SK-N-SH treated with all-trans-retinoic acid at 6 μM for 48 hours (cell line): ENCODE measurements around the gene WDR54.

Experiments used
- ATAC-seq: fragments of 200-7000 bp; cut with Tn5 transposase; 3 replicates; pipeline ENCODE4 v1.9.1; 2020; ENCODE audit warnings: mild to moderate bottlenecking, moderate library complexity
- ARNTL ChIP-seq: fragments of 450-650 bp; formaldehyde crosslinking; IDR thresholded peaks from 2 replicates; pipeline ENCODE4 v1.5.0; 2020; ENCODE audit warnings: low read depth, mild to moderate bottlenecking, moderate library complexity, borderline replicate concordance
- BACH2 ChIP-seq: fragments of 250-450 bp; sonication (Bioruptor Pico); IDR thresholded peaks from 2 replicates; pipeline ENCODE4 v1.9.0; 2021; ENCODE audit warnings: mild to moderate bottlenecking, borderline replicate concordance
- CSDC2 ChIP-seq: fragments of 250-450 bp; sonication (Bioruptor Pico); IDR thresholded peaks from 2 replicates; pipeline ENCODE4 v1.5.0; 2020; ENCODE audit warnings: mild to moderate bottlenecking, moderate library complexity
- ESRRG ChIP-seq: fragments of 250-450 bp; sonication (Bioruptor Pico); IDR thresholded peaks from 2 replicates; pipeline ENCODE4 v1.6.1; 2021; ENCODE audit warnings: mild to moderate bottlenecking
- ISL1 ChIP-seq: fragments of 250-450 bp; sonication (Bioruptor Pico); IDR thresholded peaks from 2 replicates; pipeline ENCODE4 v2.1.2; 2022; ENCODE audit warnings: mild to moderate bottlenecking, moderate library complexity
- OSR1 ChIP-seq: fragments of 250-450 bp; sonication (Bioruptor Pico); IDR thresholded peaks from 2 replicates; pipeline ENCODE4 v1.8.0; 2022; ENCODE audit warnings: moderate library complexity, mild to moderate bottlenecking, inconsistent platforms
- PATZ1 ChIP-seq: fragments of 250-450 bp; sonication (Bioruptor Pico); IDR thresholded peaks from 2 replicates; pipeline ENCODE4 v1.8.0; 2020; ENCODE audit warnings: mild to moderate bottlenecking, moderate library complexity, borderline replicate concordance
- PPARA ChIP-seq: fragments of 250-450 bp; sonication (Bioruptor Pico); IDR thresholded peaks from 2 replicates; pipeline ENCODE4 v1.5.0; 2020; ENCODE audit warnings: mild to moderate bottlenecking, borderline replicate concordance
- RARB ChIP-seq: fragments of 250-450 bp; sonication (Bioruptor Pico); IDR thresholded peaks from 2 replicates; pipeline ENCODE4 v1.8.0; 2021; ENCODE audit warnings: mild to moderate bottlenecking, moderate library complexity
- TCF4 ChIP-seq: fragments of 250-450 bp; sonication (Bioruptor Pico); IDR thresholded peaks from 2 replicates; pipeline ENCODE4 v1.8.0; 2021; ENCODE audit warnings: mild to moderate bottlenecking, moderate library complexity, borderline replicate concordance
- TOX ChIP-seq: fragments of 250-450 bp; sonication (Bioruptor Pico); IDR thresholded peaks from 2 replicates; pipeline ENCODE4 v1.8.0; 2021; ENCODE audit warnings: mild to moderate bottlenecking, moderate library complexity, borderline replicate concordance
- ZFP30 ChIP-seq: fragments of 450-650 bp; formaldehyde crosslinking; IDR thresholded peaks from 2 replicates; pipeline ENCODE4 v1.5.0; 2022; ENCODE audit warnings: mild to moderate bottlenecking, moderate library complexity
- ZNF565 ChIP-seq: fragments of 450-650 bp; formaldehyde crosslinking; conservative IDR thresholded peaks from 2 replicates; pipeline ENCODE4 v1.5.0; 2020; ENCODE audit warnings: low read depth, mild to moderate bottlenecking, moderate library complexity
- ZNF70 ChIP-seq: fragments of 450-650 bp; formaldehyde crosslinking; IDR thresholded peaks from 2 replicates; pipeline ENCODE4 v1.5.0; 2020; ENCODE audit warnings: mild to moderate bottlenecking, moderate library complexity
- TF ChIP-seq, protein P1 (sequence below): fragments of 250-450 bp; sonication (Bioruptor Pico); IDR thresholded peaks from 2 replicates; pipeline ENCODE4 v1.5.0; 2020; ENCODE audit warnings: mild to moderate bottlenecking, moderate library complexity
- TF ChIP-seq, protein P2 (sequence below): fragments of 250-450 bp; sonication (Bioruptor Pico); IDR thresholded peaks from 2 replicates; pipeline ENCODE4 v1.5.1; 2021; ENCODE audit warnings: mild to moderate bottlenecking, moderate library complexity
- TF ChIP-seq, protein P3 (sequence below): fragments of 250-450 bp; sonication (Bioruptor Pico); IDR thresholded peaks from 2 replicates; pipeline ENCODE4 v1.5.1; 2020; ENCODE audit warnings: low read depth, mild to moderate bottlenecking, moderate library complexity
- TF ChIP-seq, protein P4 (sequence below): fragments of 250-450 bp; sonication (Bioruptor Pico); IDR thresholded peaks from 2 replicates; pipeline ENCODE4 v1.8.0; 2021; ENCODE audit warnings: low read depth, mild to moderate bottlenecking, moderate library complexity, borderline replicate concordance

The WDR54 gene

GRCh38 chr2:74413001-74413698 lies 8.4 kb upstream of the WDR54 start:
- ATAC-seq: no peak
- TF ChIP-seq ISL1 (CRISPR knock-in tag) (no peak), PATZ1 (CRISPR knock-in tag) (no peak), TOX (no peak), ARNTL (CRISPR knock-in tag) (no peak), ZFP30 (CRISPR knock-in tag) (no peak), BACH2 (CRISPR knock-in tag) (no peak), ESRRG (CRISPR knock-in tag) (no peak), ZNF565 (no peak), PPARA (CRISPR knock-in tag) (no peak), RARB (CRISPR knock-in tag) (no peak)
- TF ChIP-seq, protein P1, sequence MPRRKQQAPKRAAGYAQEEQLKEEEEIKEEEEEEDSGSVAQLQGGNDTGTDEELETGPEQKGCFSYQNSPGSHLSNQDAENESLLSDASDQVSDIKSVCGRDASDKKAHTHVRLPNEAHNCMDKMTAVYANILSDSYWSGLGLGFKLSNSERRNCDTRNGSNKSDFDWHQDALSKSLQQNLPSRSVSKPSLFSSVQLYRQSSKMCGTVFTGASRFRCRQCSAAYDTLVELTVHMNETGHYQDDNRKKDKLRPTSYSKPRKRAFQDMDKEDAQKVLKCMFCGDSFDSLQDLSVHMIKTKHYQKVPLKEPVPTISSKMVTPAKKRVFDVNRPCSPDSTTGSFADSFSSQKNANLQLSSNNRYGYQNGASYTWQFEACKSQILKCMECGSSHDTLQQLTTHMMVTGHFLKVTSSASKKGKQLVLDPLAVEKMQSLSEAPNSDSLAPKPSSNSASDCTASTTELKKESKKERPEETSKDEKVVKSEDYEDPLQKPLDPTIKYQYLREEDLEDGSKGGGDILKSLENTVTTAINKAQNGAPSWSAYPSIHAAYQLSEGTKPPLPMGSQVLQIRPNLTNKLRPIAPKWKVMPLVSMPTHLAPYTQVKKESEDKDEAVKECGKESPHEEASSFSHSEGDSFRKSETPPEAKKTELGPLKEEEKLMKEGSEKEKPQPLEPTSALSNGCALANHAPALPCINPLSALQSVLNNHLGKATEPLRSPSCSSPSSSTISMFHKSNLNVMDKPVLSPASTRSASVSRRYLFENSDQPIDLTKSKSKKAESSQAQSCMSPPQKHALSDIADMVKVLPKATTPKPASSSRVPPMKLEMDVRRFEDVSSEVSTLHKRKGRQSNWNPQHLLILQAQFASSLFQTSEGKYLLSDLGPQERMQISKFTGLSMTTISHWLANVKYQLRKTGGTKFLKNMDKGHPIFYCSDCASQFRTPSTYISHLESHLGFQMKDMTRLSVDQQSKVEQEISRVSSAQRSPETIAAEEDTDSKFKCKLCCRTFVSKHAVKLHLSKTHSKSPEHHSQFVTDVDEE (CRISPR knock-in tag): no peak
- TF ChIP-seq, protein P2, sequence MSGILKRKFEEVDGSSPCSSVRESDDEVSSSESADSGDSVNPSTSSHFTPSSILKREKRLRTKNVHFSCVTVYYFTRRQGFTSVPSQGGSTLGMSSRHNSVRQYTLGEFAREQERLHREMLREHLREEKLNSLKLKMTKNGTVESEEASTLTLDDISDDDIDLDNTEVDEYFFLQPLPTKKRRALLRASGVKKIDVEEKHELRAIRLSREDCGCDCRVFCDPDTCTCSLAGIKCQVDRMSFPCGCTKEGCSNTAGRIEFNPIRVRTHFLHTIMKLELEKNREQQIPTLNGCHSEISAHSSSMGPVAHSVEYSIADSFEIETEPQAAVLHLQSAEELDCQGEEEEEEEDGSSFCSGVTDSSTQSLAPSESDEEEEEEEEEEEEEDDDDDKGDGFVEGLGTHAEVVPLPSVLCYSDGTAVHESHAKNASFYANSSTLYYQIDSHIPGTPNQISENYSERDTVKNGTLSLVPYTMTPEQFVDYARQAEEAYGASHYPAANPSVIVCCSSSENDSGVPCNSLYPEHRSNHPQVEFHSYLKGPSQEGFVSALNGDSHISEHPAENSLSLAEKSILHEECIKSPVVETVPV (CRISPR knock-in tag): no peak
- TF ChIP-seq, protein P3, sequence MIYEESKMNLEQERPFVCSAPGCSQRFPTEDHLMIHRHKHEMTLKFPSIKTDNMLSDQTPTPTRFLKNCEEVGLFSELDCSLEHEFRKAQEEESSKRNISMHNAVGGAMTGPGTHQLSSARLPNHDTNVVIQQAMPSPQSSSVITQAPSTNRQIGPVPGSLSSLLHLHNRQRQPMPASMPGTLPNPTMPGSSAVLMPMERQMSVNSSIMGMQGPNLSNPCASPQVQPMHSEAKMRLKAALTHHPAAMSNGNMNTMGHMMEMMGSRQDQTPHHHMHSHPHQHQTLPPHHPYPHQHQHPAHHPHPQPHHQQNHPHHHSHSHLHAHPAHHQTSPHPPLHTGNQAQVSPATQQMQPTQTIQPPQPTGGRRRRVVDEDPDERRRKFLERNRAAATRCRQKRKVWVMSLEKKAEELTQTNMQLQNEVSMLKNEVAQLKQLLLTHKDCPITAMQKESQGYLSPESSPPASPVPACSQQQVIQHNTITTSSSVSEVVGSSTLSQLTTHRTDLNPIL: no peak
- TF ChIP-seq, protein P4, sequence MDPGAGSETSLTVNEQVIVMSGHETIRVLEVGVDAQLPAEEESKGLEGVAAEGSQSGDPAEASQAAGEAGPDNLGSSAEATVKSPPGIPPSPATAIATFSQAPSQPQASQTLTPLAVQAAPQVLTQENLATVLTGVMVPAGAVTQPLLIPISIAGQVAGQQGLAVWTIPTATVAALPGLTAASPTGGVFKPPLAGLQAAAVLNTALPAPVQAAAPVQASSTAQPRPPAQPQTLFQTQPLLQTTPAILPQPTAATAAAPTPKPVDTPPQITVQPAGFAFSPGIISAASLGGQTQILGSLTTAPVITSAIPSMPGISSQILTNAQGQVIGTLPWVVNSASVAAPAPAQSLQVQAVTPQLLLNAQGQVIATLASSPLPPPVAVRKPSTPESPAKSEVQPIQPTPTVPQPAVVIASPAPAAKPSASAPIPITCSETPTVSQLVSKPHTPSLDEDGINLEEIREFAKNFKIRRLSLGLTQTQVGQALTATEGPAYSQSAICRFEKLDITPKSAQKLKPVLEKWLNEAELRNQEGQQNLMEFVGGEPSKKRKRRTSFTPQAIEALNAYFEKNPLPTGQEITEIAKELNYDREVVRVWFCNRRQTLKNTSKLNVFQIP: no peak
- TF ChIP-seq, all 23 proteins: peak for 0

GRCh38 chr2:74414441-74414840 lies 7.1 kb upstream of the WDR54 start:
- no peak for ATAC-seq
- TF ChIP-seq, protein P4: no peak
- no peak for TF ChIP-seq TCF4
- TF ChIP-seq ZNF70 (CRISPR knock-in tag): no peak
- TF ChIP-seq BACH2 (CRISPR knock-in tag): no peak
- TF ChIP-seq CSDC2 (CRISPR knock-in tag): no peak
- no peak for TF ChIP-seq OSR1 (CRISPR knock-in tag)
- TF ChIP-seq ZFP30 (CRISPR knock-in tag): no peak
- TF ChIP-seq ZNF565: no peak
- TF ChIP-seq, protein P1 (CRISPR knock-in tag): no peak
- TF ChIP-seq ESRRG (CRISPR knock-in tag): no peak
- TF ChIP-seq PATZ1 (CRISPR knock-in tag): no peak
- no peak for TF ChIP-seq ARNTL (CRISPR knock-in tag)
- TF ChIP-seq, protein P3: no peak
- TF ChIP-seq PPARA (CRISPR knock-in tag): no peak
